AG08396 (cell line): Measurements from ENCODE around the gene ACSL5.
A peak's percentile ranks its signal among the peaks of the same experiment; 100 is the strongest.
"Not testable (repeated sequence)": the region's sequence is repeated elsewhere in the genome, so short reads cannot be mapped to it uniquely, and the experiment has no call there.

ENCODE experiments used
- DNase-seq: peaks from one replicate; pipeline ENCODE4 v3.0.0; 2012; ENCODE audit warnings: low spot score, mixed read lengths

The ACSL5 gene

DNA sequence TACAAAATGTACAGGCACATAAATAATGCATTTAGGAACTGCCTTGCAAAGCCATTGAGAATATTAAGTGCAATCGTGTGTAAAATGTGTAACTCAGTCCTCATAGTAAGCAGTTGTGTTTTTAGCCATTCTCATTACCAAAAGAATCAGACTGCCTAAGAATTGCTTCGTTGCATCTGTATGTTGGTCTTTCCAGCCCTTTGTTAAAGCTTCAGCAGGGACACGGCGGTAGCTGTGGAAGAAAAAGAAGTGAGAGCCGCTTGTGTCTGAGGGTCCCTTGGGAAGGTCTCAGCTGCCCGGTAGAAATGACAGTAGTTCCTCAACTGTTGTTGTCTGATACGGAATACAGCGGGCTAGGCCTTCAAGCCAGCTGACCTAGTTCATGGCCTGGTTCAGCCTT is 22.8 kb upstream of the ACSL5 start:
- no peak for DNase-seq

DNA sequence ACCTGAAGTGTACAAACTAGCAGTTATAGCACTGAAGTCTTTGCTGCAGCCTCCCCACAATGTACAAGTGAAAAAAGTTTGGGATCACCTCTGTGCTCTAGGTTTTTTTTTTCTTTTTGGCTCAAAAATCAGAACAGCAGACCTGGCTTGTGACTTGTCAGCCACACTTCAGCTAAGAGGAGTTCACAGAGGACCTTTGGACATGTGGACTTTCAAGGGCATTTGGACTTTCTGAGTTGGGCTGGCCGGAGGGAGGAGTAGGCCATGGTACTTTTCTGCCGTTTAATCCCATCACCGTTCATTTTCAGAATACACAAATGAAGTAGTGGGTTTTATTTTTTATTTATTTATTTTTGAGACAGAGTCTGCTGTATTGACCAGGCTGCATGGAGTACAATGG is 21.9 kb upstream of the ACSL5 start:
- no peak for DNase-seq

DNA sequence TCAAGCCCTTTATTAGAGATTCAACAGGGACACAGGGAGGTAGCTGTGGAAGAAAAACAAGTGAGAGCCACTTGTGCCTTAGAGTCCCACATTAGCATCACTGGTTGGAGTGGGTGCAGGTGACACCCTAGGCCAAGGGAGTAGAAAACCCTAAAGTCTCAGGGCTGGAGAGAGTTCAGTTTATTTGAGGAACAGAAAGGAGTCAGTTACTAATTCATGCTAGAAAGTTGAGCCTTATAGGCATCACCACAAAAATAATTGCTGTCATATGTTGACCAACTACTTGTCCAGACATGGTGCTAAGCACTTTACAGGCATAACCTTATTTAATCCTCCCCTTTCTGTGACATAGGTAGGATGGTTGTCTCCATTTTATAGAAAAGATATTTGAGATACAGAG is 20.9 kb upstream of the ACSL5 start:
- DNase-seq = no peak

DNA sequence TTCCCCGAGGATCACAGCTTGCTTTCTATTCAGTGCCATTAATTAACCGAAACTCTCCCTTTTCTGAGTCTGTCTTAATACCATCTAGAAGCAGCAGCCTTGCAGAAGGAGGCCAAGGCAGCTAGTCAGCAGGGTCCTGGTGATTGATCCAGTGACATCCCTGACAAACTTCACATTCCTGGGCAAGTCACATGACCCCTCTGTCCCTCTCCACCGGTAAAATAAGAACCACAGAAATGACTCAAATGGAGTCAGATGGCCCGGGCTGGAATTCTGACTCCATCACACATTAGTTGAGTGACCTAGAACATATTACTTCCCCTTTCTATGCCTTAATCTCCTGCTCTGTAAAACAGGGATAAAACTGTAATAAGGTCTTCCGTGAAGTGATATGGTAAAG is 17.2 kb upstream of the ACSL5 start:
- no peak for DNase-seq

DNA sequence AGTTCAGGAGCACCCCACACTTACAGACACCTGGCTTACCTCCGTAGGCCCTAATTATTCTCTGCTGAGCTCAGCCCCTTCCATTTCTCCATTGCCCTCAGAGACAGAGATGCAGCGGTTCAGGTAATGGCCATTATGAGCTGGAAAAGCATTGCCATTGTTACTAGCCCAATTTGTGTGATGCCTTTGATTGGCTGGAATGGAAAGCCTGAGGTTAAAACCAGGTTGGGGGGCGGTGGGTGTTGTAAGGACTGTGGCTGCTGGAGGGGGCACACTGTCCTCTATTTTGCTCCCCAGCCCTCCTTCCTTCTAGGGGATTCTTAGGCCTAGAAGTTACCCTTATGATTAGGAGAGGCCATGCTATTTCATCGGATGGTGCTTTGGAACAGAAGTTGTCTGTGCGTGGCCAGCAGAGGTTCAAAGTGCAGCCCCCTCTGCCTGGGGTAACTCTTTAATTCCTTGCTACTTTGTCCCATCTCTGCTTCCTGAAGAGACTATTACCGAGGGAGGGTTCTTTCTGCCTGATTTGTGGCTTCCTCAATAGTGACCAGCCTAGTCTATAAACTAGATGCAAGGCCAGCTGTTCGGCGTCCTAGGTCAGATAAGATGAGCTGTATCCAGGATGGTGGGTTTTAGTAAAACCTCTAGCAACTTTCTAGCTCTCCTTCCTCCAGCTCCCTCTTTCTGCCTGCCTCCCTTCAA is 14.2 kb upstream of the ACSL5 start:
- DNase-seq = no peak

DNA sequence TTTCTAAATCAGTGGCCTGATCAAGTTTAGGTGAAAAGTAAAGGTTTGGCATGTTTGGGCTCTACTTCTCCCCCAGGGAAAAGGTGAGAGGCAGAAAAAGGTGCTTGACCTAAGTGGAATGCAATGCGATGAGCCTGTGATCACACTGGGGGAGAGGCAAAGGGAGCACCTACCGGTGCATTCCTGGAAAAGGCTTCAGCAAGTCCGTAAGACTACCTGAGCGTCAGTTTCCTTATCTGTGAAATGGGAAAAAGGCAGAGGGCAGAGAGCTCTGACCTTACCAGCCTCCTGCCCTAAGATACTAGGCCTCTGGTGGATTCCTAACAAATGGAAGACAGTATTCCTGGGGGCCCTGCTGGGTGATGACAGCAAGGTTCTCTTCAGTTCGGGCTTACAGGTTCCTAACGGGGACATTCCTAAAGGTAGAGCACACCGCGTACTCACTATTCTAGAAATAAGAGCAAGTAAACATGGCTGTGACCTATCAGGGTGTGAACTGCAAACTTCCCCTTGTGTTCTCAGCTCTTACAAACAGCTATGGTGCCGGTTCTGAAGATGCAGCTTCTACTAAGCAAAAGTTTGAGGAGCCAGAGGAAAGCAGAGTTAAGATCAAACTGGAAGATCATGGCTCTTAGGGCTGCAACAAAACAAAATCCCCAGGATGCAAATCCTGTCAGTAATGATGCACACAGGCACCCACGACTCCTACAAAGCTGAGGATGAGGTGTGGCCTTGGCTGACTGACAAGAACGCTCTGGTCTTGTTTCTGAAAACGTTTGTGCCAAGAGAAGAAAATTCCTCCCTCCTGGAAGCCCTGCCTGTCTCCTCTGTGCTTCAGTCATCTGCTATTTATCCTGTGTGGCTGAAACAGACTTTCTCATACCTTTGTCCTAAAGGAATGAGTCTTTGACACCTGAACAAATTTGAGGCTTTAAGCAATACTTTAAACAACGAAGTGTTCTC is 13.3 kb upstream of the ACSL5 start:
- no peak for DNase-seq

DNA sequence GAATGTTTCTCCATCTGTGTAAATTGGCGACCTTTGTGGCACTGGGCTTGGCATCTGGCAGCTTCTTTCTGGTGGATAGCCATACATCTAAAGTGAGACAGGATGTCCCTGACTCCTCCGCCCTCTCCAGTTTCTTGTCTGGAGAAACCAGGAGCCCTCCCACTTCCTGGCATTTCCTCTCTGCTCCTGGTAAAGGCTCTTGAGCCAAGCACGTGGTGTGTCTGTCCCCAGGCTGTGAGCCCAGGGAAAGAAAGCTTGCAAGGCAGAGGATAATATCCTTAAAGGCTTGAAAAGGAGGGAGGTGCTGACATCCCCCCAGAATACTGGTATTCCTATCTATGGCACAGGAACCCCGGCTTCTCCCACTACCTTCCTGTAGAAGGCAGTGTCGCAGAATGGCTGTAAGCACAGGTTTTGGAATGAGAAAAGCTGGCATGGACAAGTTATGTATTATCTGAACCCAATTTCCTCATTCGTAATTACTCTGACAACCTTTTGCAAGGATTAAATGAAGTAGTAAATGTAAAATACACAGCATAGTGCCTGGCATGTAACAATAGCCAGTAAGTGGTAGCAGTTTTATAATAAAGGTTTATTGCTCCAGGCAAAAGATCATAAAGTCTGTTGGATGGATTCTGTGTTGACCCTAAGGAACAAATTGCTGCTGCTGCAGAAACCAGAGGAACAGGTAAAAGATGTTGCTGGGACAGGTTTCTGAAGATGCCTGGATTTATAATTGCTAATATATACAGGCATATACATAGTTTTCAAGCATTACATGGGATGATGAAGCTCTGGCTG is 11.8 kb upstream of the ACSL5 start:
- DNase-seq = peak; percentile 37

DNA sequence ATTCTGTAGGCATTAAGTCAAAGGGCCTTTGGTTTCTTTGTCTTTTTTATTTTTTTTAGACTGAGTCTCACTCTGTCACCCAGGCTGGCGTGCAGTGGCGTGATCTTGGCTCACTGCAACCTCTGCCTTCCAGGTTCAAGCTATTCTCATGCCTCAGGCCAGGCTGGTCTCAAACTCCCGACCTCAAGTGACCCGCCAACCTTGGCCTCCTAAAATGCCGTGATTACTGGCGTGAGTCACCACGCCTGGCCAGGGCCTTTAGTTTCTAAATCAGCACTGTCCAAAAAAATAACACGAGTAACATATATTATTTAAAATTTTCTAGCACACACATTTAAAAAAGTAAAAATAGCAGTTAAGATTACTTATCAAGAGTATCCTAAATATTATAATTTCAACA is 11.1 kb upstream of the ACSL5 start:
- DNase-seq = no peak

DNA sequence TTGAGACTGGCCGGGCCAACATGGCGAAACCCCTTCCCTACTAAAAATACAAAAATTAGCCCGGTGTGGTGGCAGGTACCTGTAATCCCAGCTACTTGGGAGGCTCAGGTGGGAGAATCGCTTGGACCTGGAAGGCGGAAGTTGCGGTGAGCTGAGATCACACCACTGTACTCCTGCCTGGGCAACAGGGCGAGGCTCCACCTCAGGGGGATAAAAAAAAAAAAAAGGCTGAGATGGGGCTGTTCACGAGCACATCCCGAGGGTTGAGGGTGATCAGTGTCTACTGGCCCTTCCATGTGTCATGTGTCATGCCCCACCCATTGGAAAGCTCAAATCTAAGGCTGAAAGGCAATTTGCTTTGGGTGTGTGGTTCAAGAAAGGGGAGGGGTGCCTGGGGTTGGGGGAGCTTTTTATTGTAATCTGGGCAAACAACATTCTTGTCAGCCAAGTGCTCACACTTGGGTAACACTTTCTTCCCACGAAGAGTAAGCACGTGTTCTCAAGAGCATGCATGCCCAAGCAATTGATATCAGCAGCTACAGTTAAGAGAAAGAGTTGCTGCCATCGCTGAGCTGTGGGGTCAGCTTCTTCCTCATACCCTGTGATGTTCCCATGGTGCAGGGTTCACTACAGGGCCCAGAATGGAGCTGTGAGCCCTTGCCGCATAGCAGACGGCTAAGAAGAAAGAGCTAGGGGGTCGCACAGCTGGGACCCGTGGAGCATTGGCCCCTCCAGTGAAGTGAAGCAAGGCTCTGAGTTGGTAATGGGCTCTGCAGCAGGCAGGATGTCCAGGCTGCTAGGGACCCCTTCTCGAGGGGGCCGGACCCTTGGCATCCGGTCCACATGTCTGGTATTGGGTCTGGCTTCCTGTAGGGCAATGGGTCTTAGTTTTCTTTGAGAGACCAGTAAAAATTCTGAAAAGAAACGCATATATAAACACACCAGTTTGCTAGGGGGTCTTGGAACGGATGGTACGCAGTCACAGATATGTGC is 9.9 kb upstream of the ACSL5 start:
- DNase-seq = no peak

DNA sequence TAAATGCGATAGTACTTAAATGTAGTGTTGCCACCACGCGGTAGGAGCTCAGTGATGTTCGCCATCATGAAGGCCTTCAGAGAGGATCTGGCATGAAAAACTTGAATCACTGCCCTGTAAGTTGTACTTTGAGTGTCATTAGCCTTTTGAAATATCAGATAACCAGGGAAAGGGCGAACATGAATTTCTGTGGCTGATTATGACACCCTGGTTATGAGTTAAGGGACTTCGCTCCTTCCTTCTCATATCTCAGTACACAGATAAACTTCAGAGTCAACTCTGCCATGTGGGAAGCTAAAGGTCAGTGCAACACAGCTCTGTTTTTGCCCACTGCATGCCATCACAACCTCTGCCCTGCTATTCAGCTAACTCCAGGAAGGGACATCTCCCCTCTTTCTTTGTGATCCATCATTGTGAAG is 8.9 kb upstream of the ACSL5 start:
- no peak for DNase-seq

DNA sequence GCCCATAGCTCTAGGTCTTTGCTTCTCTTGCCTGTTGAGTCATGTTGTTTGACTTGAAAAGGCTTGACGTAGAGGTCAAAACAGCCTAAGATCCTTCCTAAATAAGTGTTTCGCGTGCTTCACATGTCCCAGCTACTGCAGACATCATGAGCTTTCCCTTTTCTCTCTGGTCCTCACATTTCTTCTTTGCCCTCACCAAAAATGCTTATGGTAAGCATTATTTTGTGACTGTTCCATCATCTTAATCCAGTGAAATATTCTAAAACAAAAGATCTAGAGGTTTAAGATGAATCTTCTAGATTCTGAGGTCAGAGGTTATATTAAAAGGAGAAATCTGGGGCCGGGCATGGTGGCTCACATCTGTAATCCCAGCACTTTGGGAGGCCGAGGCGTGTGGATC is 8.5 kb upstream of the ACSL5 start:
- DNase-seq = no peak

DNA sequence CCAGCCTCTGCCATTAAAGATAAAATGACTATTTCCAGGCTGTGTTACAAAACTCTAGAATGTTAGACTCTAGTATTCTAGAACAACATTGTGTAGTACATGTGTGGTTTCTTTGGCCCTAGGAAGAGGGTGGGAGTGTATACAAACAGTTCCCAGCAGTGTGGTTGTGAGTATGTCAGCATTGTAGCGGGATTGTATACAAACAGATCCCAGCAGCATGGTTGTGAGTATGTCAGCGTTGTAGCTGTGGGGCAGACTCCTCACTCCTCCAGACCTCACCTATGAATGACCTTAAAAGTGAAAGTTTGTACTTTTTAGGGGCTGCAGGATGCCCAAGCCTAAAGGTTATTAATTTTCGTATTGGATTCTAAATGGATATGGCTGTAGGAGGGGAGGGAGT is 6.9 kb upstream of the ACSL5 start:
- DNase-seq = no peak

DNA sequence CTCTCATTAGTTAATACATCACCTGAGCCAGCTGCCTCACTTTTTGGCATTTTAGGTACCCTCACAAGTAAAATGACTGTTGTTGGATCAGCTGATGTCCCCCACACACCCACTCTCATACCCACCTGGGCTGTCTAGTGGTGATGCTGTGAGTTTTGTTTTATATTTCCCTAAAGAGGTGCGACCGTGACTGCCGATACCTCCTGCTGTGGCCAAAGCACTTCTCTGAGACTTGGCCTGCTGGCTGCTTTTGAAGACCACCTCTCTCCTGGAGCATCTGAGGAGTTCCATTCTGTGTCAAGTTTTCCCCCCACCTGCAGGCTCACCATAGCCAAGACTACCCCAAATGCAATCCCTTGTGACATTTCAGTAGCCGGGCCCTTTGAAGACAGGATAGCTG is 6.4 kb upstream of the ACSL5 start:
- DNase-seq = no peak

DNA sequence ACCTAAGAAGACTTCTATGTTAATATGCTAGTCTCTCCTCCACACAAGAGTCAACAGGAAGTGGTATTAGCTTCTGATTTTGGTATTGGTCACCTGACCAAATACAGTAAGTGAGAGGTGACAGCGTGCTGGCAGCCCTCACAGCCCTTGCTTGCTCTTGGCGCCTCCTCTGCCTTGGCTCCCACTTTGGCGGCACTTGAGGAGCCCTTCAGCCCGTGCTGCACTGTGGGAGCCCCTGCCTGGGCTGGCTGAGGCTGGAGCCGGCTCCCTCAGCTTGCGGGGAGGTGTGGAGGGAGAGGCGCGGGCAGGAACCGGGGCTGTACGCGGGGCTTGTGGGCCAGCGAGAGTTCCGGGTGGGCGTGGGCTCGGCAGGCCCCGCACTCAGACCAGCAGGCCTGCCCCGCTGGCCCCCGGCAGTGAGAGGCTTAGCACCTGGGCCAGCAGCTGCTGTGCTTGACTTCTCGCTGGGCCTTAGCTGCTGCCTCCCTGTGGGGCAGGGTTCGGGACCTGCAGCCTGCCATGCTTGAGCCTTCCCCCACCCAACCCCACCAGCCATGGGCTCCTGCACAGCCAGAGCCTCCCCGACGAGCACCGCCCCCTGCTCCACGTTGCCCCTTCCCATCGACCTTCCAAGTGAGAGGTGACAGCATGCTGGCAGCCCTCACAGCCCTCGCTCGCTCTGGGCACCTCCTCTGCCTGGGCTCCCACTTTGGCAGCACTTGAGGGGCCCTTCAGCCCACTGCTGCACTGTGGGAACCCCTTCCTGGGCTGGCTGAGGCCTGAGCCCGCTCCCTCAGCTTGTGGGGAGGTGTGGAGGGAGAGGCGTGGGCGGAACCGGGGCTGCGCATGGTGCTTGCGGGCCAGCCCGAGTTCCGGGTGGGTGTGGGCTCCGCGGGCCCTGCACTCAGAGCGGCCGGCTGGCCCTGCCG is 4.2 kb upstream of the ACSL5 start:
- no peak for DNase-seq

DNA sequence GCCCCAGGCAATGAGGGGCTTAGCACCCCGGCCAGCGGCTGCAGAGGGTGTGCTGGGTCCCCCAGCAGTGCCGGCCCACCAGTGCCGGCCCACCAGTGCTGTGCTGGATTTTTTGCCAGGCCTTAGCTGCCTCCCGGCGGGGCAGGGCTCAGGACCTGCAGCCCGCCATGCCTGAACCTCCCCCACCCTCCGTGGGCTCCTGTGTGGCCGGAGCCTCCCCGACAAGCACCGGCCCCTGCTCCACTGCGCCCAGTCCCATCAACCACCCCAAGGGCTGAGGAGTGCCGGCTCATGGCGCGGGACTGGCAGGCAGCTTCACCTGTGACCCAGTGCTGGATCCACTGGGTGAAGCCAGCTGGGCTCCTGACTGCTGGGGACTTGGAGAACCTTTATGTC is 3.5 kb upstream of the ACSL5 start:
- no peak for DNase-seq

DNA sequence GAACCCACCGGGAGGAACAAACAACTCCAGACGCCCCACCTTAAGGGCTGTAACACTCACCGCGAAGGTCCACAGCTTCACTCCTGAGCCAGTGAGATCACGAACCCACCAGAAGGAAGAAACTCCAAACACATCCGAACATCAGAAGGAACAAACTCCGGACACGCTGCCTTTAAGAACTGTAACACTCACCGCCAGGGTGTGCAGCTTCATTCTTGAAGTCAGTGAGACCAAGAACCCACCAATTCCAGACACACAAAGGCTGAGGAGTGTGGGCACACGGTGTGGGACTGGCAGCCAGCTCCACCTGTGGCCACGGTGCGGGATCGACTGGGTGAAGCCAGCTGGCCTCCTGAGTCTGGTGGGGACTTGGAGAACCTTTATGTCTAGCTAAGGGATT is 2.6 kb upstream of the ACSL5 start:
- not testable (repeated sequence) for DNase-seq

DNA sequence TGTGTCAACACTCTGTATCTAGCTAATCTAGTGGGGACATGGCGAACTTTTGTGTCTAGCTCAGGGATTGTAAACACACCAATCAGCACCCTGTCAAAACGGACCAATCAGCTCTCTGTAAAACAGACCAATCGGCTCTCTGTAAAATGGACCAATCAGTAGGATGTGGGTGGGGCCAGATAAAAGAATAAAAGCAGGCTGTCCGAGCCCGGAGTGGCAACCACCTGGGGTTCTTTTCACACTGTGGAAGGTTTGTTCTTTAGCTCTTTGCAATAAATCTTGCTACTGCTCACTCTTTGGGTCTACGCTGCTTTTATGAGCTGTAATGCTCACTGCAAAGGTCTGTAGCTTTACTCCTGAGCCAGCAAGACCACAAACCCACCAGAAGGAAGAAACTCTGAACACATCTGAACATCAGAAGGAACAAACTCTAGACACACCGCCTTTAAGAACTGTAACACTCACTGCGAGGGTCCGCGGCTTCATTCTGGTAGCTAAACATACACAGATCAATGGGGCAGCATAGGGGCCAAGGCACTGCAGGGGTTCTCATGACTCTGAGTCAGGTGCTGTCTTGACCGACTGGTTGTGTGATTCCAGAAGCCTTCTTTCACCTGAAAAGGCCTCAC is 1.6 kb upstream of the ACSL5 start:
- DNase-seq = not testable (repeated sequence)

DNA sequence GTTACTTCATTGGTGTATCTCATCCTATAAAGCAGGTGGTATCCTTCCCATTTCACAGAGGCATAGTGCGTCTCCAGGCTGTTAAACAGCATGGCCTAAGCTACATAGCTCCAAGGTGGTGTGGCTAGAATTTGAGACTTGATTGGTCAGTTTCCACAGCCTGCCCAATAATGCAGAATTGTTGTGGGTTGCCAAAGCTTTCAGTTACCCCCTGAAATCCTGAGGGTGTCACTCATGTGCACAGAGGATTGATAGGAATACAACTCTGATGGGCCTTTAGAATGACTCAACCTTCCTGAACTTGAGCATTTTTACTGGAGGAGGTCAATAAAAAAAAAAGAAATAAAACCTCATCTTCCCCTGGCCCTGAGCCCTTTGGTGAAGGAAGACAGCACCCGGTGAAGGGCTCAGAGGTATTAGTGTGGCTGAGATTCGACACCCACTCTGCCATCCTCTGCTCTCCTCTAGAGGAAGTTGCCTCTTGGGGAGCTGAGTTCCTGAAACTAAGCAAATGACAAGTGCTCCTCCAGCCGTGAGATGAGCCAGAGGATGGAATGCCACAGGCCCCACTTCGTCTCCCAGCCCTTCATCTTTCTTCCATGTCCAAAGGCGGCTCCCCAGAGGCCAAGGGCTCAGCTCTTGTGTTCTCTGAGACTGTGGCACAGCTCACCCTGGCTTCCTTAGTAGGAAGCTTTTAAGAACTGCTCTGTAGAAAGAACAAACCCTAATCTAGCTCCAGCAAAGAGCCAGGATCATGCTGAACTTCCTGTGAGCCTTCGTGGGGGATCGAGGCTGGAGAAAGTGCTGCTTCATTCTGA is 1.0 kb downstream of the ACSL5 start:
- no peak for DNase-seq
